ENCODE results near the gene MMP20. TPM values are rescaled to one million over a fixed set of nuclear protein-coding genes. Genes with fewer than 3 reads are reported as not detected.

The MMP20 gene
- polyA plus RNA-seq, 1 donor = not detected

DNA sequence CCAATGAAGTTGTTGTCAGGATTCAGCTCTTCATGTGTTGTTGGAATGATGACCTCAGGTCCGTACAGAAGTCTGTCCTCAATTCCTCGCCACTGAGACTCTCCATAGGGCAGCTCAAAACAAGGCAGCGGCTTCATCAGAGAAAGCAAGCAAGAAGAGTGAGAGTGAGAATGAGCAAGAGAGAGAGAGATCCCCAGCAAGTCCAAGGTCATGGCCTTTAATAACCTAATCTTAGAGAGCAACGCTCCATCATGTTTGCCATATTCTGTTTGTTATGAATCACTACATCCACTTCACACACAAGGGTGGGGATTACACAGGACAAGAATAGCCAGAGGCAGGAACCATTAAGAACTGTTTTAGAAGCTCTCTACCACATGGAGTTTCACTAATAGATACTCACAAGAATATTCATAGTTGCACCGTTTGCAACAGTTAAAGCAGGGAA, 71.3 kb downstream of the MMP20 start:
- DNase-seq = no peak

DNA sequence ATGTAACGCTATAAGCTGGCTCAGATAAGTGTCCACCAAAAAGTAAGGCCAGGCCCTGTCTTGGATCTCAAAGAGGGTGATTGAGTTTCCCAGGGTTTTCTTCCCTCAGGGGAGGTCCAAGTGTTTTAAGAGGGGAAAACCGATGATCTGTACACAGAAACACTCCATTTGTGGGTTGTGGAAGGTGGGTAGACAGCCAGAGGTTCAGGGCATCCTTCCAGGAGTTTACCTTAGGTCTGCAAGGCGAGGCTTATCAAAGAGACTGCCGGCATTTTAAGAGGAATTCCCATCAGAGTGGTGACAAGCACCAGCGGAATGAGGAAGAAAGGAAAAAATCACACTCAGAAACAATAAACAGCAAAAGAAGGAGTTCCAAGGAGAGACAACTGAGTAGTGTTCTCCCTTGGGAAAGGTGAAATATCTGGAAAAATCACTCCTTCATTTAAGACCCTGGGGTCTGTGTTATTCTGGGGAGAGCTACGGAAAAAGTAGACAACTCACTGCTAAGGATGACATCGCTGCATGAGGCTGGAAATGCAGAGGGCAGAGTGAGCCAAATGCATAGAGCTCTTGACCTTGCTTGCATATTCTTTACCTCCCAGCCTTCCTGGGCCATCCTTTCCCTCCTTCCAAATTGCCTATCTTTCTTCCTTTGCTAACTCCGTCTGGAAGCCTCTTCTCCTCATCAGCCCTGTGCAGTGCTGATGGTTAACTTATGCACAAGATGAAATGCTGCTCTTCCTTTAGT, 72.5 kb downstream of the MMP20 start:
- no peak for DNase-seq

DNA sequence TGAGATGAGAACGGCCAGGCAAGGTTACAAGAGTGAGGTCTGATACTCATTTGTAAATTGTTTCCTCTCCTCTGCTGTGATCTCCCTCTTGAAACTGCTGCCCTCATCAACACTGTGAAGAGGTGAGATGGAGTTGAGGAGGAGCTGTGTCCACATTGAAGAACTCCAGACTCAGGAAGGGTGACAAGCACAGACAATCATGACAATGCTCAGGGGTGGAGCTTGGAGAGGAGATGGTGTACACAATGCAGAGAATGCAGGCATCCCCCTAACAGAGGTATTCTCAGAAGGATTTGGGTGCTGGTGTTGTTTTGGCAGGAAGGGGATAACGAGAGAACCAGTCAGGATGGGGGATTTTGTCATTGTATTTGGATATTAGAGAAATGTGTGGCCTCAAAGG, 73.1 kb downstream of the MMP20 start:
- DNase-seq = no peak

DNA sequence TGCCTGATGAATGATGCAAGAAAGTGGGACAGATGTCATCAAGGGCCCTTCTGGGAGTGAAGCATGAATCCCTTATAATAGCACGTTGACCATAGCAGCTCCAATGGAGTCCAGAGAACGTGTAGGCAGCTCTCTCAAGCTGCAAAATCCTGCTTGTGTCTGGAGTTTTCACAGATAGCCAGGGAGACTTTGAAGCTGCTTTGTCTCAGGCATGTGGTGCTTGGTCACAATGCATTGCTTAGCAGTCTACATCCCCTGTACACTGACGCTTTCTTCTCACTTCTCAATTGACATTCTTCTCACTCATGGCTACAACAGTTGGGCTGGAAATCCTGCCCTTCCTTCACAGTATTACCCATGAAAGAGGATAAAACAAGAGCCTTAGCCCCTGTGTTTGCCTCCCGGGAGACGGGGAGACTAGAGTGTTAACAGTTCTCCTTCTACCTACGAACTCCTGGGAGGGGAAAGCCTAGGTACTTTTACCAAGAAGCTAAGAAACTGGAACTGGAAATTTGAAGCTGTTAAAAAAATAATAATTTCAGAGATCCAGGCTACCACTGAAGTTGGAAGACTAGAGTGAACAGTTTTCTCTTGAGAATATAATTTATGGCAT, 73.9 kb downstream of the MMP20 start:
- DNase-seq = no peak

DNA sequence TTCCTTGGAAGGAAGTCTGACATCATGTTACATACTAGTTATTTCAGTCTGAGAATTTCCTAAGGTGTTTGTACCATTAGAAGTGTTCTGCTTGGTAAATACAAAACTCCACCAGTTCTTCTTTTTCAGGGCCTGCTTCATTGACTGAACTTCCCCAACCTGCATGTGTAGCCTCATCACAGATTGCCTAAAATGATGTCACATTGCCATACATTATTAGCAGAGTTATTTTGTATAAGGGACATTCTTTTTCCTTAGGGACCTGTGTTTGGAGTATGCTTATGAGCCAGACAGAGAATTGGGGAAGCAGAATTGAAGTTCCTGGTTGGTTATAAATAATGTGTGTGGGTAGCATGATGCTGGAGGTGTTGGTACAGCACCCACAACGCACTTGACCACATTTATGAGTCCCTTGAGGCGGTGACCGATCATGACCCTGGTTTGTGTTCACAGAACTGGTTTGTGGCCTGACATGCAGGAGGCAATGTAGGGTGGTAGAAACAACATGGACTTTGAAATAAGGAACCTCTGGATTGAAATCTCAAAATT, 78.1 kb downstream of the MMP20 start:
- no peak for DNase-seq

DNA sequence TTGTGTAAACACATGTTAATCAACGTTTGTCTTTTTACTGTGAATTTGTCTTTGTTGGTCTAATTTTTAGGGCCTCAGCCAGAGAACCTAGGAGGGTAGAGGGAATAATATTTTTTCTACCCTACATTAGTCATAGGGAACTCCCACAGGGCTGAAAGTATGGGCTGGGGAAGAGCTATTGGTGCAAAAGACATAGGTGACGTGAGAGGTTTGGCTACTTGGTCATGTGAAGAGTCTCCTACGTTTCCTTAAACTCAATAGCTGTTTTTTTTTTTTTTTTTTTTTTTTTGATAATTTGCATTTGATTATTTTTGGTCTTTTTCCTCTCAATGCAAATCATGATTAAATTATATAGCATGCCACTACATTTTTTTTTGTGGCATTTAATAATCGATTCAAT, 78.7 kb downstream of the MMP20 start:
- no peak for DNase-seq

DNA sequence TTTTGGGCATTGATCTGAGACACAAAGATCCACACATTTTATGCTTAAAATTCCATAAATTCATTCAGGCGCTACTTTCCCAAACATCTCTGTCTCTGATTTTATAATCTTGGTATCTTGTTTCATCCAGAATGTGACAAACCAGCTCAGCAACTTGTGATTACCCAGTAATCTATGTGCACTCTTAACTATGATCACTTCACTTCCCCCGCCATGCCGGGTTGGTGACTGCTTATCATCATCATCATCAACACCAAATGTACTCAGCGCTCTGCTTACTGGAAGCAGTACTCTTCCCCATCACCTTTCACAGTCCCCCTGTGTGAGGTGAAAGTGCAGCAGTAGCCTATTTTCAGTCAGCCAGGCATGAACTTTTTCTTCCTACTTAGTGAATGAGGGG, 79.4 kb downstream of the MMP20 start:
- DNase-seq = no peak

DNA sequence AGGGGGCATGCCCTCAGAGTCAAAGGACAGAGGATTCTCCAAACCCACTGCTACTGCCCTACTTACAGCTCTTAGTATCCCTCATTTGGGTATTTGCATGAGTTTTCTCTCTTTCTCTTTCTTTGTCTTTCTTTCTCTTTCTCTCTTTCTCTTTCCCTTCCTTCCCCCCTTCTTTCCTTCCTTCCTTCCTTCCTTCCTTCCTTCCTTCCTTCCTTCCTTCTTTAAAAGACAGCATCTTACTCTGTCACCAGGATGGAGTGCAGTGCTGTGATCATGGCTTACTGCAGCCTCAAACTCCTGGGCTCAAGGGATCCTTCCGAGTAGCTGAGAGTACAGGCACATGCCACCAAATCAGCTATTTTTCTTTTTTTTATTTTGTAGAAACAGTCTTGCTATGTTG, 80.5 kb downstream of the MMP20 start:
- no peak for DNase-seq

DNA sequence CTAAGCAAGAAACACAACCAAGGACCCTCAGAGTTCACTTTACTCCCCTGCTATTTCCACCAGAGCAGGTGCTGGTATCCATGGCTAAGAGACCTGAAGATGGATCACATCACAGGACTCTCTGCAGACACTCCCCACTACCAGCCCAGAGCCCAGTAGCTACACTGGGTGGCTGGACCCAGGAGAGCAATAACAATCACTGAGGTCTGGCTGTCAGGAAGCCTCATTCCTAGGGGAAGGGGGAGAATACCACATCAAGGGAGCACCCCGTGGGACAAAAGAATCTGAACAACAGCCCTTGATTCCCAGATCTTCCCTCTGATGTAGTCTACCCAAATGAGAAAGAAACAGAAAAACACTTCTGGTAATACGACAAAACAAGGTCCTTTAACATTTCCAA, 85.6 kb downstream of the MMP20 start:
- no peak for DNase-seq

DNA sequence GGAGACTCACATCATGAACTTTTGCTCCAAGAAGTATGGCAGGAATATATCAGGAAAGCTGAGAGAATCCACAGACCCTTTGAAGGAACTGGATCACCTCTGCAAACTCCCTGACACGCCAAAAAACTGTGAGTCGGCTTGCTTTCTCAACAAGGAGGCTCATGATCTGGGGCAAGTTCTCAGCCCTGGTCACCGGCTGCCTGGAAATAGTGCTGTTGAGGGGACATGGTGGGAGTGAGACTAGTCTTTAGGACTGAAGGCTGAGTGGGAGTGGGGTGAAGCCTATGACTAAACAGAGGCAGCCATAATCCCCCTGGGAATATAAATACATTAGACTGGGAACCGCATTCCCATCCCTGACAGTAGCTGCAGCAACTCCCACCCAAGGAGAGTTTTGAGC, 86.2 kb downstream of the MMP20 start:
- no peak for DNase-seq

DNA sequence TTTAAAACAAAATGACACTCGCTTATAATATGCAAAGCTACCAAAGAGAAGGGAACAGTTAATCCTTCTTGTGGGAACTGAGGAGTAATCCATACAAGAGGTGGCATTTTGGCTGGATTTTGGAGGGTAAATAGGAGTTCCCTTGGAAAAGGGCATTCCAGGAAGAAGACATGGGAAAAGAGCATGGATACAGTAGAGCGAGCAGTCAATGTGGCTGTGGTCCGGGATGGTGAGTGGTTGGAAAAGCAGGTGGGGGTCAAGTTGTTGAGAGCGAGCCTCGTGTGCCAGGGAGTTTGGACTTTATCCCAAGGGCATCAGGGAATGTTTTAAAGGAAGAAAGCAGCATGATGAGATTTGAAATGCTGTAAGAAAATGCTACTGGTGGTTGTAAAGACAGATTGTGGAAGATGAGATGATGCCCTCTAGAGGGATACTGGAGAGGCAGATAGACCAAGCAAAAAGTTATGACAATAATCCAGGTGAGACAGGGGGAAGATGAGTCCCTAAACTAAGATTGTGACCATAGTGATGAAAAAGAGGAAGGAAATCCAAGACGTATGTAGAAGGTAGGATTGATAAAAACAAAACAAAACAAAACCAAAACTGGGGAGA, 90.8 kb downstream of the MMP20 start:
- no peak for DNase-seq

DNA sequence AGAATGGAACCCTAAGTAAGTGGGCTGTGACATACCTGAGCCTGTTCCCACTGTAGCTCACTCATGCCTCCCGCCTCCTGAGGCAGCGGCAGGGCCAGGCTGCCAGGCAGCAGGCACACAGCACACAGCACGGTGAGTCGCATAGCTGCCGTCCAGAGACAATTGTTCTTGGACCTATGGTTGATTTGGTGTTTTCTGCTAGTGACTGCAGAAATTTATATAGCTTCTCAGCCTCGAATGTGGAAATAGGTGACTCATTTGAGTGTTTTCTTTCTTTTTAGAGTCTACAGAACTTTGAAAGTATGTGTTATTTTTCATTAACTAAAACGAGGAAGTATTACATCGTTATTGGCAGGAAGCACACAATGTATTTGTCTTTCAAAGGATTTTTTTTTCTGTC, 94.6 kb downstream of the MMP20 start, which contains the start of gene MMP7:
MMP7 (minus strand) TSS at position 190 of the 400 bp plus-strand sequence; CDS start at position 143, 47 bp downstream.
- DNase-seq = no peak

DNA sequence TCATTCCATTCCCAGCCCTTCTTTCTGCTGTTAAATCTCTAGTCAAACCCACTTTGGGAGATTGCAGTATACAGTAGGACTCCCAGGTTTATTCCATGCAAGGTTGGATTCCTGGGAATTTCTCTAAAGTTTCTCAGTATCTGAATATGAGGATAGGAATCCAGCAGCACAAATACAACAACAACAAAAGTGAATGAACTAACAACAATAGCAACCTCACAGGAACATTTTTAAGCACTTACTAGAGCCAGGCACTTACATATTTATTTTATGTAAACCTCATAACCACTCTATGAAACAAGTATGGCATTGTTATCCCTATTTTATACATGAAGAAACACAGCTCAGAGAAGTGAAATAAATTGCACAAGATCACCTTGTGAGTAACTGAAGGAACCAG, 96.5 kb downstream of the MMP20 start:
- no peak for DNase-seq

DNA sequence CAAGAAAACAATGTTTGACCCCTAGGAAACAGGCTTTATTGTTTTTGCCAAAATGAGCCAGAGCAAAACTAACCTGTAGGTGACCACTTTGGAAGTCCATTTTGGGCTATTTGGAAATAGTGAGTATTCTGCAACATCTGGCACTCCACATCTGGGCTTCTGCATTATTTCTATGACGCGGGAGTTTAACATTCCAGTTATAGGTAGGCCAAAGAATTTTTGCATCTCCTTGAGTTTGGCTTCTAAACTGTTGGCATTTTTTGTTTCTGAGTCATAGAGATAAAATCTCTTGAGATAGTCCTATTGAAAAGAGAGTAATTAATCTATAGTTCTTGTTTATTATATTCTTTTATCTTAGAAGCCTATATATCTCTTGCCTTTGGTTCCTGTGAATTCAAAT, 97.4 kb downstream of the MMP20 start:
- DNase-seq = no peak

DNA sequence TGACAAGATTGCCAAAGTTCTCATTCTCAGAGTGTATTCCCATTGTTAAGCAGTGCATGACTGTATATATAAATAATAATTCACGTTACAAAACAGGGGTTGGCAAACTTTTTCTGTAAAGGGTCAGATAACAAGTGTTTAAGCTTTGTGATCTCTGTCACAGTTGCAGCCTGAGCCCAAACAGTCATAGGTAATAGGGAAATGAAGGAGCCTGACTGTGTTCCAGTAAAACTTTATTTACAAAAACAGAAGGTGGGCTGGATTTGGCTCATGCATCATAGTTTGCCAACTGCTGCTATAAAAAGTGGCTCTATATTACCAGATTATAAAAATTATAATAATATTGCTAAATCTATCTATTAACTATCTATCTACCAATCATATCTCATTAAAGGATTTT, 98.1 kb downstream of the MMP20 start:
- DNase-seq = no peak

Other genes starting within 250 kb of the MMP20 start
- 301 TPM for gene TMEM123, start 172.6 kb downstream of the MMP20 start, polyA plus RNA-seq (ENCODE audit: insufficient read length)
- 26.0 TPM for gene MMP7, start 94.6 kb downstream of the MMP20 start, polyA plus RNA-seq (ENCODE audit: insufficient read length)
- gene MMP27, start 80.4 kb upstream of the MMP20 start, polyA plus RNA-seq (ENCODE audit: insufficient read length) = not detected
- not detected for gene MMP8, start 99.6 kb upstream of the MMP20 start, polyA plus RNA-seq (ENCODE audit: insufficient read length)
- gene MMP10, start 155.3 kb upstream of the MMP20 start, polyA plus RNA-seq (ENCODE audit: insufficient read length) = not detected
- gene MMP1, start 172.8 kb upstream of the MMP20 start, polyA plus RNA-seq (ENCODE audit: insufficient read length) = 0.23 TPM
- gene MMP3, start 218.3 kb upstream of the MMP20 start, polyA plus RNA-seq (ENCODE audit: insufficient read length) = not detected
- 4.4 TPM for gene MMP12, start 249.7 kb upstream of the MMP20 start, polyA plus RNA-seq (ENCODE audit: insufficient read length)

All from left kidney (tissue), 2 donors.